Stimulated activated naive CD4-positive, alpha-beta T cell treated with Interleukin-2 at 50 U/mL for 16 hours (primary cell): ENCODE results near the gene SUGT1.
"Not testable (repeated sequence)": the region's sequence is repeated elsewhere in the genome, so short reads cannot be mapped to it uniquely, and the experiment has no call there.

ENCODE experiments used
- DNase-seq: peaks from one replicate; lab custom pipeline; 2025; lab: John Stamatoyannopoulos, UW

Gene SUGT1

DNA sequence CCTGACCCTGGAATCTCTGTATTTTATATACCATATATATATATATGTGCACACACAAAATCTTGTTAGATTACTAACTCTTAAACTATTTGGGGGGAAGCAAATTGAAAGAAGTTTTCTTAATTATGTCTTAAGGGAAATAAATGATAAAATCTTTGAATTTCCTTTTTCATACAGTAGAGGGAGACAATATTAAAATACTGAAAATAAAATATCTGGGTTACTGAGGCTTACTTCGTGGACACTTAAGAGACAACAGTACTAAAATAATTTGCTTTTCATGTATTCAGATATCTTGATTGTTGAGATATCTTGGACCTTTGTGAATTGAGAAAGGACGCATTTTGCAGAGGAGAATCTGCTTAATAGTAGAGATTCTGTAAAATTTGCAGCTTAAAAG lies 17.0 kb downstream of the SUGT1 start:
- no peak for DNase-seq

DNA sequence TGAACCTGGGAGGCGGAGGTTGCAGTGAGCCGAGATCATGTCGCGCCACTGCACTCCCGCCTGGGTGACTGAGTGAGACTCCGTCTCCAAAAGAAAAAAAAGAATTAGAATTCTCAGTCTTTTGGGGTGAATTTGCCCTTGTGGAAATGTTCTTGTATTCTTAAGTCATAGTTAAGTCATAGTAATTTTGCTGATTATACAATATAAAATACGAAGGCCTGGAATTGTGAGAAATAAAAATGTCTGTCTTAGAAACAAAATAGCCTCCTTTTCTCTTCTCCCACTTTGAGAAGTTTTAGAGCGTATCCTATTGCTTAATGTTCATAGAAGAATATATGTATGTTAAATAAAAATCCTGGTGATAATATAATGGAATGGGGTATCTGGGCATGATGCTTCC lies 18.1 kb downstream of the SUGT1 start:
- DNase-seq, result no peak

DNA sequence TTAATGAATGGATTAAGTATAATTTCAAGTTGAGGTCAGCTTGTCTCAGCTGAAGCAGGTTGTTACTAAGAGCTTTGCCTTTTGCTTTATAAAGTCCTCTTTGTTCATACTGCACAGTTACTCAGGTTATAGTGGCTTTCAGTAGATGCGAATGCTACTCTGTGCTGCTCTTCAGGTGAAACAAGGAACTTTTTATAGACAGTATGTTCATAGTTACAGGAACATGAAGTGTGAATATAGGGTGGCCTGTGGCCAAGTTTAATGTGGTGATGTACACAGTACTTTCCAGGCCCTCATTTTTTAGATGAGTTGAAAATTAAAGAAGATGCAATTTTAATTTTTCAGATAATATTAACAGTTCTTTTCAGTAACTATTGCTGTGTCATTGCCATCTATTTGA lies 20.8 kb downstream of the SUGT1 start:
- DNase-seq, result no peak

DNA sequence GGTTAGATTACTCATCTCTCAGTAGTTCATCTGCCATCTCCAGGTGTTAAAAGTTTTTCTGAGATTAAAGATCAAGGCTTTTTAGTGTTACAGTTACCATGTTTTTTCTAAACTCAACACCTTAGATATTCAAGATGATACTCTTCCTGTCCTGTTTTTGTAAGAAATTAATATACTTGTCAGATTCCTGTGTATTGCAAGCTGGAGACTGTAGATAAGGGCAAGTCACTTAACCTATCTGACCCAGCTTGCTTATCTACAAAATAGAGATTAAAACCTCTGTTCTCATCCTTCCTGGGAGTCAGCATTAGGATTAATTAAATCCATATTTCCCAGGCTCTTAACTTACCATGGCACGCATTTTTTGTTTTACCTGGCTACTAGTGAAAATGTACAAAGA lies 25.2 kb downstream of the SUGT1 start:
- no peak for DNase-seq

DNA sequence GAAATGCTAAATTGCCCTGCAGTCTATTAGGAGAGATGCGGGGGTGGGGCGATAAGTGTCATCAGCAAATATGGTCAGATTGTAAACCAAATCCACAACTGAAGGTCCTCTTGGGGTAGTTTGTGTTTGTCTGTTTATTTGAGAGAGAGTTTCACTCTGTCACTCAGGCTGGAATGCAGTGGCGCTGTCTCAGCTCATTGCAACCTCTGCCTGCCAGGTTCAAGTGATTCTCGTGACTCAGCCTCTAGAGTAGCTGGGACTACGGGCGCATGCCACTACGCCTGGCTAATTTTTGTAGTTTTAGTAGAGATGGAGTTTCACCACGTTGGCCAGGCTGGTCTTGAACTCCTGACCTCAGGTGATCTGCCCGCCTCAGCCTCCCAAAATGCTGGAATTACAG lies 33.2 kb downstream of the SUGT1 start:
- DNase-seq, result not testable (repeated sequence)

DNA sequence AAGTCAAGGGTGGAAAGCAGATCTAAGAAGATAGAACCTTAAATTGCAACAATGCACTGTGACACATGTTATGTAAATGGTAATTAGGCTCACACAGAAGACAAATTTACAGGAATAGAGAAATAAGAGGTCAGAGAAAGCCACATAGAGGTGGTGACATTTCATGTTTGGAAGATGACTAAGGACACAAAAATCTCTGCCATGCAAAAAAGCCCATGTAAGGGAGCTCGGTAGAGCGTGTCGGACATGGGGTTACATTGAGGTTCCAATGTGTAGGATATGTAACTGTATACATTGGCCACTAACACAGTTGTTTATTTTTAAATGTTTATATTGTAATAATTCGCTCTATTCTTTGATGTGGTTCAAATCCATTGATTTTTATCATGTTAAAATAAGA lies 33.7 kb downstream of the SUGT1 start:
- DNase-seq, result no peak

DNA sequence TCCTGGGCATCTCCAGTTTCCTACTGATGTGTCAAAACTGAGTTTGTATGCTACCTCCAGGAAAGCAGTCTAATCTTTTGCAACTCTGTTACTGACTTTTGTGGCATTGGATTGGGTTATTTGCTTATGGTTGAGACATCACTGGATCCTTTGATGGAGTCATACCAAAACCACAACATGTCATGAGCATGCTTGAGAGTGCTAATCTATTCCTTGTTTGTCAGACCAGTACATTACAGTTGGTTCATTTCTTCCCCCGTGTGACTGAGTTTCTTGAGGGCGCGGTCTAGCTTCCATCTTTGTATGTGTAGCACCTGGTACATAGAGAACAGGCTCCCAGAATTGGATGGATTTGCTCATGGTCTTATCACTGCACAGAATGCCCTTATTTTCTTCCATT lies 43.2 kb downstream of the SUGT1 start:
- DNase-seq, result no peak

DNA sequence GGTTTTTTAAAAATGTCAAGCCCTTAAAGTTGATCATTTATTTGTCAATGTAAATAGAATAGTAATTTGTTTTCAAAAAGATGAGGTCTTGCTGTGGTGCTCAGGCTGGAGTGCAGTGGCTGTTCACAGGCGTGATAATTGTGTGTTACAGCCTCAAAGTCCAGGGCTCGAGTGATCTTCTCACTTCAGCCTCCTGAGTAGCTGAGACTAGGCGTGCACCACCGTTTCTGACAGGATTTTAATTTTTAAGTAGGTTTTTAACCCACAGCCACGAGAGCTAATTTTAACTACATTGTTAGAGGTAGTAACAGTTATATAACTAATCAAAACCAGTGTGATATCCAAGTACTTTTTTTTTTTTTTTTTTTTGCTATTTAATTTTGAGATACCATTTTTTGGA lies 43.9 kb downstream of the SUGT1 start:
- no peak for DNase-seq

DNA sequence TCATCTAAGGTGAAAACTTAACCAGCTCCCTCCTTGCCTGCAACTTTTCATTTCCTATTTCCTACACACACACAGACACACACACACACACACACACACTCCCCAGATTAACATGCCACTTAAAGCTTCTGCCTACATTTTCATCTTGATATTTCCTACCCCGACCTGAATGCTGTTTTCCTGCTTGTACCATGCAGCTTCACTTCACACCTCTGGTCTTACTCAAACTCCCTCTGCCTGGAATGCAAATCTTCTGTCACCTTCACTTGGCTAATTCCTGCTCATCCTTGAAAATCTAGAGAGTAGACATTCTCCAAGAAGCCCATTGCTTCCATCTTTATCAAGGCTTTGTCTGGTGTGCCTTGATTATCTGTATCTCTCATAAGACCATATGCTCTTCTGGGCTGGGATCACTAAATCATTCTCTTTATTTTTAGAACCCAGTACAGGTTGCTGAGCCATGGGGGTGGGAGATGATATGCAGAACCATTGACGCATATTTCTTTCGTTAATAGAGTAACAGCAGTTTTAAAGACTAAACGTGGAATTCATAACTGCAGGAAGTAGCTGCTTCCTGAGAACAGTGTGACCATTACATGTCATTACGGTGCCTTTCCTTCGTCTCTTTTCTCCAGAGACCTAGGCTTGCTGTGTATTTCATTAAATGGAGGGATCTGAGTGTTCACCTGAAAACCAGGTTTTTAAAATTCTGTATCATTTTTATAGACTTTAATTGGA lies 49.3 kb downstream of the SUGT1 start:
- no peak for DNase-seq

DNA sequence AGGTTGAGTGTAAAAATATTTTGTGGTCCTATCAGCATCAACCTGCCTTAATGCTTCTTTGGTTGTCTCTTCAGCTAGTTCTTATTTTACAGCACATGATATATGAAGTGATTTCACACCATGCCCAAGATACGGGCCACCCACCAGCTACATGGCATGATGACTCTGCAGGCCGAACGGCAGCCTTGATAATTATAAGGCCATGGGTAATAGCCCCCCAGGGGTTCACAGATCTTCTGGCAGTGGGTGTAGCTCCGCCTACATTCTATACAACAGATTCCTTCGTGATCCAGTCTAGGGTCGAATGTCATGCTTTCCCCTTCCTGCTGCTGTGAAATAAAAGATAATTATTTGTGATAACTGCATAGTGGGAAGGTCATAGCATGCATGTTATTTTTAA lies 50.8 kb downstream of the SUGT1 start:
- no peak for DNase-seq

DNA sequence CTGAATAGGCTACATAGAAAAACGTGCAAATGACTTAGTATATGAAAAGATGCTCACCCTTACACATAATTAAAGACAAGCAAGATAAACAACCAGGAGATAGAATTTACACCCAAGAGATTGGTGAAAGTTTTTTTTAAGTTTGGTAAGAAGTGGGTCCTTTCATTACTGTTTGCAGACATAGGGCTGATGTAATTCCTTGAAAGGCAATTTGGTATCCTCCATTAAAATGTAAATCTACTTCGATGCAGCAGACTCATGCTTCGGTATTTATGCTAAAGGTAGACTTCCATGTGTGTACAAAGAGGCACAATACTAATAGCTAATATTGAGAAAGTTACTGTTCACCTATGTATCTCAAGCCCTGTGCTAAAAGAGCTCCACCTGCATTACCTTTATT lies 53.4 kb downstream of the SUGT1 start:
- DNase-seq, result no peak

DNA sequence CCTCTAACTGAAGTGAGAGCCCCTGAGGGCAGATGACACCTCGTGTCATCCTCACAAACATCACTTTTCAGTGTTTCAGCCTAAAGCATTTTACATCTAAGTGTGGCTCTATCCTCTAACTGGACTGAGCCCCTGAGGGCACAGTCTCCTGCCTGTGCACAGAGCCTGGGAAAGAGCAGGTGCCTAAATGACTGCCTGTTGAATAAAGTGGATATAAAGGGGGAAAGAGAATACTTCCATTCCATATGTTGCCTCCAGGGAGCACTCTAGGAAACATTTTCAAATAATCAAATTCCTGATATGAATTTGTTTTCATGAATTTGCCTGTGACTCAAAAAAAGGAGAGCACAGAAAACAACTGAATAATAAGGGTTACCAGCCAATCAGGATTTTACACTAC lies 54.7 kb downstream of the SUGT1 start:
- no peak for DNase-seq

DNA sequence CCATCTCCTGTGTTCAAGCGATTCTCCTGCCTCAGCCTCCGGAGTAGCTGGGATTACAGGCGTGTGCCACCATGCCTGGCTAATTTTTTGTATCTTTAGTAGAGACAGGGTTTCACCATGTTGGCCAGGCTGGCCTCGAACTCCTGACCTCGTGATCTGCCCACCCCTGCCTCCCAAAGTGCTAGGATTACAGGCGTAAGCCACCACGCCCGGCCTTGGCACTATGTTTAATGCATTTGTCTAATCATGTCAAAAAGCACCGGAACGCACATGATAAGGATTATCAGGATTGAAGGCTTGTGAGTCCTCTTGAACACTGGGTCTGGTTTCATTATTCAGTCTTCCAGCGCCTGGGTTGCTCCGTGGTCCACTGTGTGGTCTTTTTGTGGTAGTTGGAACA lies 55.6 kb downstream of the SUGT1 start:
- DNase-seq, result not testable (repeated sequence)

DNA sequence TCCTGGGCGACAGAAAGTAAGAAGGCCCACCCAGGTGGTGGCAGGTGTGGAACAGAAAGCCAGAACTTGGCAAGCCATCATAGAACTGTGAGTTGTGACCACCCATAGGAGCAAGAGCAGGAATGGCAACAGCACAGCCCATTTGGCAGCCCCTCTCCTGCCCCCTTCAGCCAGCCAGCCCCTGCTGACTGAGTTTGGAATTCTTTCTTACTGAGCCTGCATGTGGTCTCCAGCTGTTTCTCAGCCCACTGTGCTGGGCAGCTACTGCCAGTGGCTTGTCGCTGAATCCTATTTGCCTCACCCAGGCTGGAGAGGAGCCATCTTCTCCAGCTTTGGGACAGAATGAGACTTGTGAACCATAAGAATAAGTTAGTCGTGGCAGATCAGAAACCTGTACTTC lies 58.6 kb downstream of the SUGT1 start:
- DNase-seq, result no peak

DNA sequence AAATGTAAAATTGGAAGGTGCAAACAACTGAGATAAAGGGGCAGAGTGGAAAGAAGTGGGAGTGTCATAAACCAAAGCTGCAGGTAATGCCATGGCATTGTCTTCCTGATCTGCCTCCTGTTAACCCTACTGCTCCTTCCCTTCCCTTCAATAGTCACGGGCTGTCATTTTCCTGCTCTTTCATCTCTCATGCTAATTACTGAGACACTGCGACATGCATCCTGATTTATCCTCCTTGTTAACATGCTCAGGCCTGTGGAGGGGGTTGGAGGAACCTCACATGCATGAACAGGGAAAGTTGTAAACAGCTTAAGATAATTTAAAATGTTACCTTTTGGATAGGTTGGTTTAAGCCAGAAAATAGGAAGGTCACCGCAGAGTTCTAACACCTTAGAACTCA lies 59.7 kb downstream of the SUGT1 start:
- DNase-seq, result no peak

DNA sequence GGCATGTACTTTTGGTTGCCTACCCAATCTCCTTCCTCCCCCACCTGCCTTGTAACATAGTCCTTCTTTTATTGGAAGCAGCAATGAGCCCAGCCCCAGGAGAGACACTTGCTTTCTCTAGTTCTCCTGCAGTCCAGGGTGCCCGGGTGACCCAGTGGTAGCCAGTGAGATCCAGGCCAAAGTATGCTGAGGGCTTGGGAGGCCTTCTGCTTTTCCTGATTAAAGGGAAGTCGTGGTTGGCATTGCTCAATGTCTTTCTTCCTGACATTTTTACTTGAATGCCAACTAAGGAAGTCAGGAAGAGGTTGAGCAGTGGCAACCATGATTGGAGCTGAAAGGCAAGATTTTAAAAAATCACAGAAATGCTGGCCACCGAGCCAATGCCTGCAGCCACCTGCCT lies 61.3 kb downstream of the SUGT1 start:
- no peak for DNase-seq

DNA sequence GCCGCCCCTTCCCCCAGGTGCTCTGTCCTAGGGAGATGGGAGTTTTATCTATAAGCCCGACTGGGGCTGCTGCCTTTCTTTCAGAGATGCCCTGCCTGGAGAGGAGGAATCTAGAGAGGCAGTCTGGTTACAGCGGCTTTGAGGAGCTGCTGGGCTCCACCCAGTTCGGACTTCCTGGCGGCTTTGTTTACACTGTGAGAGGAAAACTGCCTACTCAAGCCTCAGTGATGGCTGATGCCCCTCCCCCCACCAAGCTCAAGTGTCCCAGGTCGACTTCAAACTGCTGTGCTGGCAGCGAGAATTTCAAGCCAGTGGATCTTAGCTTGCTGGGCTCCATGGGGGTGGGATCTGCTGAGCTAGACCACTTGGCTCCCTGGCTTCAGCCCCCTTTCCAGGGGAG lies 68.3 kb downstream of the SUGT1 start:
- DNase-seq, result not testable (repeated sequence)

DNA sequence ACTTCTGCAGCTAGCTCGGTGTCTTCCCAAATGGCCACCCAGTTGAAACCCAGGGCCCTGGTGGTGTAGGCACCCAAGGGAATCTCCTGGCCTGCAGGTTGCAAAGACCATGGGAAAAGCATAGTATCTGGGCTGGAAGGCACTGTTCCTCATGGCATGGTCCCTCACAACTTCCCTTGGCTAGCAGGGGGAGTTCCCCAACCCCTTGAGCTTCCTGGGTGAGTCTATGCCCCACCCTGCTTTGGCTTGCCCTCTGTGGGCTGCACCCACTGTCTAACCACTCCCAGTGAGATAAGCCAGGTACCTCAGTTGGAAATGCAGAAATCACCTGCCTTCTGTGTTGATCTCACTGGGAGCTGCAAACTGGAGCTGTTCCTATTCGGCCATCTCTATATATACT lies 68.7 kb downstream of the SUGT1 start:
- DNase-seq, result not testable (repeated sequence)

DNA sequence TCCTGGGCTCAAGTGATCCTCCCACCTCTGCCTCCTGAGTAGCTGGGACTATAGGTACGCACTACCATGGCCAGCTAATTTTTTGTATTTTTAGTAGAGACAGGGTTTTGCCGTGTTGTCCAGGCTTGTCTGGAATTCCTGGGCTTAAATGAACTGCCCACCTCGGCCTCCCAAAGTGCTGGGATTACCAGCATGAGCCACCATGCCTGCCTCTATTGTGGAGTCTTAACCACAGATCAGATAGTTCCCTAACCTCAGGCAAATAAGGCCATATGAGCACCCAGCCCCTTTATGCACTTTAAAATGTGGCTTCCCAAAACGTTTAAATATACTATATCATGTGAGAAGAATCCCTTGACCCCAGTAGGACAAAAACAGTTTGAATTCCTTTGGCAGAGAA lies 70.5 kb downstream of the SUGT1 start:
- DNase-seq, result no peak

DNA sequence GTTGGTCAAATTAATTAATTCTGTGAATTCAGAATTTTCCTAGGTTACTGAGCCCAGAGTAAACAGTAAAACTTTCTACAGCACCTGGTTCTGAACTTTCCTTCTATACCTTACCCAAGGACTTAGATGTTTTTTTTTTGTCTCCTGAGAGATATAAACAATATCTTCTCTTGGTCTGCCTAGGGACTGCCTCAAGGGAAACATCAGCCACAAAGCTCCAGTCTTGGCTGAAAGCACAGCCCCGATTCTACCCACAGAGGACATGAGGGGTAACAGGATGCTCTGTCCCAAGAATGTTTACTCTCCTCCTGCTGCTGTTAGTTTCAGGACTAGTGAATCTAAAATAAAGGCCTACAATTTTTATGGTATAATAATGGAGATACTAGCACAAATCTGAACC lies 72.7 kb downstream of the SUGT1 start:
- DNase-seq, result no peak

DNA sequence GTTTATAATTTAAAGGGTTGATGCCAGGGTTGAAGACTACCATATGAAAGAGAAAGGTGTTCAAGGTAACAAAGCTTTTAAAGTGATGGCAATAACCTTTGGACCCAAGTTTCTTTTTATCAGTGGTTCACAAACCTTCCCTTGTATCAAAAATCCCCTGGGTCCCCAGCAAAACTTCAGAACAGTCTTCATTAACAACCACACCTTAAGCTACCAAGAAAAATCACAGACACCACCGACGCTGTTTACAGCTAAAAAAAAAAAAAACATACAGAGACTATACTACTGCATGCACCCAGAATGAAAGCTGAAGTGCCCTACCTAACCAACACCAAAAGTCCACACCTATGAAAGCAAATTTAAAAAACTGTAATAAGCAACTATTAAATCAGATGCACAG lies 73.6 kb downstream of the SUGT1 start:
- DNase-seq, result no peak

DNA sequence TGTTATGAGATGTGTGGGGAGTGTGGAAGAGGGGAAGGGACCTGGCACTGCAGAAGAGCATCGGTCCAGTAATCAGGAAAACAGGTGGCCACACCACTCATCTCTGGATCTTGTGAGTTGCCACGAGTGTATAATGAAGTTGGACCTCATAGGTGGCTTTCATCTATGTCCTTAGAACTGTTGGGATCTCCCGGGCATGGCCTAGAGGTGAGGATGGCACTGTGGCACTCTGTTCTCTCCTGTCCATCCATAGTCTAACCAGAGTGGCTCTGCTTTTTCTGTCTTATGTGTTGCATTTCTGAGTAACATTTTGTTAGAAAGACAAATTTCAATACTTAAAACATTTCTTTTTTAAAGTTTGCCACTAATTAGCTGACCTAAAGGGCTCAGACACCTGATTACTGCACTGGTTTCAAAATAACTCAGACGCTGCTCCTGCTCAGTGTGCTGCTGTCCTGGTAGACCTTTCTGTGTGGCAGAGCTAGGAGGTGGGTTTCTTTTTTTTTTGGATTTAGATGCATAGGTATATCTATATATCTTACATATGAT lies 81.5 kb downstream of the SUGT1 start:
- DNase-seq, result no peak

DNA sequence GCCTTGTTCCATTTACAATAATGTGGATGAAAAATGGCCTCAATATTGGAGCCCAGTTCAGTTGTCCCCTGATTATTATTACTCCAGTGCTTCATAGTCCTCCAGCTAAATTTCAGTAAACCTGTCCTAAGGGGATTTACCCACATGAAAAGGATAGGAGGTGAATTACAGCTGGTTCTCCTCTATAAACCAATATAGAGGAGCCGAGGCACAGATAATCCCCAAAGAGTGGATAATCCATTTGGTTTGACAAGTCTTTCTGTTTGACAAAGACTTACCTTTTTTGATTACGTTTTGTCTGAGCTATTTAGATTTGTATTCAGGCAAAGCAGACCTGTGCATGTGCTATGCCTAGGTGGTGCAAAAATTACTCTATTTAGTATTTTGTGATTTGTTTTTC lies 84.3 kb downstream of the SUGT1 start:
- DNase-seq, result no peak

DNA sequence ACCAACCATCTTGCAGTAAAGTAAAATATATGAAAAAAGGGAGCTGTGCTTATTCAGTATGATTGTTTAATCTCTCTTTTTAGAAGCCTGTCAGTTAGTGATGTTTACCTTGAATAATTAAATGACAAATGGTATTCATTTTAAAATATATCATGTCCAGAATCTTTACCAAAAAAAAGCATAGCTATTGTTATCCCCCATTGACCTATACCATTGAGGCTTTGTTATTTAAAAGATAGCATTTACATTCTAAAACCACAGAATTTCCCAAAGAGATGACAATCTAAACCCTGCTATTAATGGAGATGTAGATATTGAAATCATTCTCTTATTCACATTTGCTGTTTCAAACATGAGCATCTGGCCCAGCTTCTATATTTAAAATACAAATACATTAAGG lies 84.8 kb downstream of the SUGT1 start:
- no peak for DNase-seq
